T-cell (primary cell): ENCODE measurements around the gene TARBP2. TPM values are rescaled to one million over a fixed set of nuclear protein-coding genes. Genes with fewer than 3 reads are reported as not detected.

Experiments used
- ATAC-seq, 4 experiments: fragments of 200-7000 bp in 3 of 4; fragments of 150-1000 bp in 1 of 4; cut with Tn5 transposase; replicated peaks in 1 of 4; 1 replicate in 3 of 4; 2 replicates in 1 of 4; pipeline ENCODE4 v1.10.0; 2021; ENCODE audit warnings: moderate library complexity in 3 of 4, mild to moderate bottlenecking in 2 of 4, moderate number of reproducible peaks in 1 of 4
- CTCF ChIA-PET, 2 donors: fragments of 300-600 bp; sonication (Branson Sonifier 250); formaldehyde crosslinking; loops; one replicate each; lab custom pipeline; 2022; ENCODE audit warnings: antibody characterized with exemption in 2 of 2; lab: Charles Lee
- POLR2A ChIA-PET, 2 donors: fragments of 300-600 bp; sonication (Branson Sonifier 250); formaldehyde crosslinking; loops; one replicate each; lab custom pipeline; 2022; ENCODE audit warnings: antibody characterized with exemption in 2 of 2; lab: Charles Lee
- DNase-seq, 35 experiments: peaks; one replicate each; pipeline versions ENCODE4 v3.0.0 to v3.0.0-alpha.2; 2013 to 2023
- H3K27ac ChIP-seq: one replicate; pipeline ENCODE4 v1.5.1; 2013; ENCODE audit warnings: low read length
- H3K27me3 ChIP-seq, 2 experiments: replicated peaks in 1 of 2; 1 replicate in 1 of 2; 2 replicates in 1 of 2; pipeline versions ENCODE4 v1.6.1 to v1.7.0; 2013; ENCODE audit warnings: low read length in 1 of 2, mixed read lengths in 1 of 2; ENCODE audit not compliant: control insufficient read depth in 2 of 2, insufficient read depth in 2 of 2; ENCODE audit errors: extremely low read depth in 1 of 2
- H3K36me3 ChIP-seq, 2 donors: 1 replicate in 1 of 2; 2 replicates in 1 of 2; pipeline versions ENCODE4 v1.6.1 to v1.7.0; 2013; ENCODE audit warnings: low read length in 1 of 2; ENCODE audit not compliant: control insufficient read depth in 2 of 2, insufficient read depth in 1 of 2; ENCODE audit errors: extremely low read depth in 1 of 2
- H3K4me1 ChIP-seq, 2 experiments: 1 replicate in 1 of 2; 2 replicates in 1 of 2; pipeline versions ENCODE4 v1.6.1 to v1.7.0; 2013; ENCODE audit warnings: low read length in 2 of 2, mixed read lengths in 1 of 2; ENCODE audit not compliant: insufficient read depth in 2 of 2, control insufficient read depth in 1 of 2; ENCODE audit errors: extremely low read depth in 1 of 2
- H3K4me3 ChIP-seq, 2 donors: 1 replicate in 1 of 2; 2 replicates in 1 of 2; pipeline versions ENCODE4 v1.5.1 to v1.7.0; 2013; ENCODE audit warnings: mild to moderate bottlenecking in 2 of 2, low read length in 1 of 2, moderate library complexity in 1 of 2; ENCODE audit not compliant: control insufficient read depth in 1 of 2; ENCODE audit errors: extremely low read depth in 1 of 2
- H3K9me3 ChIP-seq: 2 replicates; pipeline ENCODE4 v1.7.0; 2013
- H3K27ac Mint-ChIP-seq, 2 donors: one replicate each; pipeline ENCODE4 v1.8.0; 2020 to 2021; ENCODE audit warnings: mild to moderate bottlenecking in 2 of 2, mixed read lengths in 2 of 2
- H3K27me3 Mint-ChIP-seq, 2 donors: one replicate each; pipeline ENCODE4 v1.8.0; 2021 to 2022; ENCODE audit warnings: mixed read lengths in 2 of 2
- H3K36me3 Mint-ChIP-seq: one replicate; pipeline ENCODE4 v1.8.0; 2021; ENCODE audit warnings: mixed read lengths
- H3K4me1 Mint-ChIP-seq, 3 donors: one replicate each; pipeline ENCODE4 v1.8.0; 2020 to 2022; ENCODE audit warnings: mixed read lengths in 3 of 3, mild to moderate bottlenecking in 1 of 3
- H3K4me3 Mint-ChIP-seq, 3 donors: one replicate each; pipeline ENCODE4 v1.8.0; 2020 to 2022; ENCODE audit warnings: mild to moderate bottlenecking in 3 of 3, mixed read lengths in 3 of 3, moderate library complexity in 3 of 3
- H3K9me3 Mint-ChIP-seq, 3 donors: one replicate each; pipeline ENCODE4 v1.8.0; 2020 to 2022; ENCODE audit warnings: mixed read lengths in 3 of 3
- WGBS: methylation state at CpG from one replicate; pipeline ENCODE4 v1.1.5; 2013; ENCODE audit warnings: missing lambda C conversion rate; ENCODE audit not compliant: insufficient coverage; 5-methylcytosine and 5-hydroxymethylcytosine counted together
- total RNA-seq, 35 experiments: library from RNA in 6 of 35; stranded (reverse) in 6 of 35; fragments of 120-200 nt in 1 of 35; gene quantifications; one replicate each; pipeline versions ENCODE4 v1.2.1 to v1.2.4 and lab custom pipeline; 2013 to 2026

TARBP2 gene
- total RNA-seq, 5 donors from 2014 or later (not counting 1 experiment from before 2014, with no cell fraction given), result 31.4 to 44.7 (median 39.1) TPM

DNA sequence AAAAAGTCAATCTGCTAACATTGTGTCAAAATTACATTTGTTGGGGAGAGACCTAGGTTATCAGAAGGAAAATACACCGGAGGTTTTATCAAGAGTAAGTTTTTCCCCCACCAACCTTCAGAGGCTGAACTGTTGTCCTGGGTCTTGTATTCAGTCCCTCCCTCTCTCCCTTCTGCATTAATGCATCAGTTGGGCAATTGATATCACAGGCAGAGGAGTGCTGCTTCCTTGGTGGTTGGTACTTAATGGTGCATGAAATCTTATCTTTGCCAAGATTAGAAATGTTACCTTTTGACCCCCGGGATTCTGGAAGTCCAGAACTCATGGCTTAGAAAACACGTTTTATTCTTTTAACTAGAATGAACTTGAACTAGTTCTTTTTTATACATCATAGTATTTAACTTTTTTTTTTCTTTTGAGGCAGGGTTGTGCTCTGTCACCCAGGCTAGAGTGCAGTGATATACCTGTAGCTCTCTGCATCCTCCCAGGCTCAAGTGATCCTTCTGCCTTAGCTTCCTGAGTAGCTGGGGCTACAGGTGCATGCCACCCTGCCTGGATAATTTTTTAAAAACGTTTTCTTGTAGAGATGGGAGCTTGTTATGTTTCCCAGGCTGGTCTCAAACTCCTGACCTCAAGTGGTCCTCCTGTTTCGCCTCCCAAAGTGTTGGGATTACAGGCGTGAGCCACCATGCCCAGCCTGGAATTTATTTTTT lies 44.3 kb upstream of the TARBP2 start:
- Mint-ChIP-seq H3K36me3 (peaks cover 56% of the 10 kb centered on the region), H3K27ac (peak overlapping the region in 1 of 2 donors; percentile 39), H3K4me1 (peaks cover 45 to 50% (median 47%) of the 10 kb centered on the region in 3 donors), H3K27me3 (no peaks in the 10 kb centered on the region), H3K4me3 (peak overlapping the region in 1 of 3 donors; percentile 37), H3K9me3 (no peaks in the 10 kb centered on the region)
- no peak overlapping the region for H3K4me3 ChIP-seq
- no peak for DNase-seq
- ATAC-seq, result no peak
- H3K4me1 ChIP-seq, result peaks cover 13 to 14% of the 10 kb centered on the region in 2 experiments
- 94% methylated on average over 2 of the region's 6 CpGs for WGBS
- no peaks in the 10 kb centered on the region for H3K27me3 ChIP-seq
- ChIA-PET POLR2A (interaction anchor here in 1 of 2 donors (0.6 kb wide), 1 partner anchor 35 kb away, joined by 4 read pairs; no protein-coding TSS in a partner anchor), CTCF (interaction anchor here in 1 of 2 donors (0.6 kb wide), 1 partner anchor 37 kb away, joined by 3 read pairs; no protein-coding TSS in a partner anchor)
- H3K9me3 ChIP-seq, result no peaks in the 10 kb centered on the region
- H3K27ac ChIP-seq, result no peak overlapping the region
- H3K36me3 ChIP-seq, result peaks cover 6 to 79% of the 10 kb centered on the region in 2 donors

DNA sequence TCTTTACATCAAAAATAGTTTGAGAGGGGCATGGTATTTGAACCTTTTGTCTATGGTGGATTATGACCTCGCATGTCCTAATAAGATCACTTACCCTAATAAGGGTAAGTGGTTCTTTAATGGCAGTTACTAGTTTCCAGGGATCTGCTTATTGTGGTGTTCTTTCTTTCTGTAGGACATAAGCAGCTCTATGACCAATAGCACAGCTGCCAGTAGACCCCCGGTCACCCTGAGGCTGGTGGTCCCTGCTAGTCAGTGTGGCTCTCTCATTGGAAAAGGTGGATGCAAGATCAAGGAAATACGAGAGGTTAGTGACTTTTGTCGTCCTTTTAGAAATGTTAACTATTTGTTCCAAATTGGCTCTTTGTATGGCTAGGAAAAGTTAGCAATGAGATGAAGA lies 42.0 kb upstream of the TARBP2 start:
- ChIA-PET POLR2A (interaction anchor here in 1 of 2 donors (0.6 to 0.9 kb wide), 3 partner anchors 9 to 388 kb away, joined by 3 to 9 read pairs (median 5); no protein-coding TSS in a partner anchor), CTCF (interaction anchor here (0.6 to 0.7 kb wide), 3 partner anchors 15 to 107 kb away, joined by 3 to 4 read pairs (median 3); no protein-coding TSS in a partner anchor)
- no peak overlapping the region for H3K4me3 Mint-ChIP-seq
- Histone ChIP-seq H3K36me3 (peaks cover 8 to 99% of the 10 kb centered on the region in 2 donors), H3K4me1 (peaks cover 6 to 7% of the 10 kb centered on the region in 2 experiments), H3K4me3 (no peak overlapping the region), H3K27ac (no peak overlapping the region), H3K9me3 (no peaks in the 10 kb centered on the region), H3K27me3 (no peaks in the 10 kb centered on the region)
- no peak for DNase-seq
- peaks cover 72% of the 10 kb centered on the region for H3K36me3 Mint-ChIP-seq
- peaks cover 44 to 50% (median 45%) of the 10 kb centered on the region in 3 donors for H3K4me1 Mint-ChIP-seq
- ATAC-seq, result no peak
- 93% methylated on average over 2 of the region's 4 CpGs for WGBS
- no peaks in the 10 kb centered on the region for H3K27me3 Mint-ChIP-seq
- H3K9me3 Mint-ChIP-seq, result no peaks in the 10 kb centered on the region
- no peak overlapping the region for H3K27ac Mint-ChIP-seq

- ATAC-seq (no peak), DNase-seq (no peak)
- H3K4me1 ChIP-seq, result peaks cover 0 to 3% of the 10 kb centered on the region in 2 experiments
- 60% methylated on average over 1 of the region's 3 CpGs for WGBS
- no peak overlapping the region for H3K4me3 ChIP-seq
- peak overlapping the region; percentile 44 to 52 for H3K27ac Mint-ChIP-seq
- H3K27me3 Mint-ChIP-seq, result no peaks in the 10 kb centered on the region
- no peaks in the 10 kb centered on the region for H3K27me3 ChIP-seq
- ChIA-PET CTCF (no interaction called here), POLR2A (interaction anchor here in 1 of 2 donors (0.6 kb wide), 1 partner anchor 134 kb away, joined by 3 read pairs; no protein-coding TSS in a partner anchor)
- H3K9me3 Mint-ChIP-seq, result no peaks in the 10 kb centered on the region
- H3K36me3 ChIP-seq, result peaks cover 11 to 99% of the 10 kb centered on the region in 2 donors
- H3K9me3 ChIP-seq, result no peaks in the 10 kb centered on the region
- H3K4me1 Mint-ChIP-seq, result peaks cover 36 to 40% (median 36%) of the 10 kb centered on the region in 3 donors
- H3K4me3 Mint-ChIP-seq, result peak overlapping the region in 1 of 3 donors; percentile 17
- no peak overlapping the region for H3K27ac ChIP-seq
- H3K36me3 Mint-ChIP-seq, result peaks cover 63% of the 10 kb centered on the region
Observed at GRCh38 chr12:53461059-53461458, 40.0 kb upstream of the TARBP2 start.

GRCh38 chr12:53461591-53461990 lies 39.5 kb upstream of the TARBP2 start:
- H3K9me3 ChIP-seq, result no peaks in the 10 kb centered on the region
- WGBS, result no CpG with 5 or more reads among the region's 8 CpGs
- no peak overlapping the region for H3K27ac ChIP-seq
- no peaks in the 10 kb centered on the region for H3K27me3 Mint-ChIP-seq
- DNase-seq (no peak), ATAC-seq (no peak)
- peaks cover 36 to 40% (median 38%) of the 10 kb centered on the region in 3 donors for H3K4me1 Mint-ChIP-seq
- ChIA-PET POLR2A (interaction anchor here in 1 of 2 donors (0.6 kb wide), 1 partner anchor 135 kb away, joined by 3 read pairs; no protein-coding TSS in a partner anchor), CTCF (interaction anchor here (0.5 to 1.0 kb wide), 2 partner anchors 10 to 20 kb away, joined by 3 to 7 read pairs; no protein-coding TSS in a partner anchor)
- peaks cover 14 to 100% of the 10 kb centered on the region in 2 donors for H3K36me3 ChIP-seq
- H3K36me3 Mint-ChIP-seq, result peaks cover 66% of the 10 kb centered on the region
- no peaks in the 10 kb centered on the region for H3K9me3 Mint-ChIP-seq
- H3K4me3 Mint-ChIP-seq, result no peak overlapping the region
- no peak overlapping the region for H3K27ac Mint-ChIP-seq
- H3K27me3 ChIP-seq, result no peaks in the 10 kb centered on the region
- H3K4me3 ChIP-seq, result no peak overlapping the region
- H3K4me1 ChIP-seq, result peaks cover 0 to 3% of the 10 kb centered on the region in 2 experiments

- no peak for DNase-seq
- peaks cover 72% of the 10 kb centered on the region for H3K36me3 Mint-ChIP-seq
- no peak overlapping the region for H3K4me3 Mint-ChIP-seq
- no peaks in the 10 kb centered on the region for H3K27me3 Mint-ChIP-seq
- peak overlapping the region in 1 of 2 donors; percentile 12 for H3K27ac Mint-ChIP-seq
- peaks cover 18 to 100% of the 10 kb centered on the region in 2 donors for H3K36me3 ChIP-seq
- CTCF ChIA-PET, result no interaction called here
- H3K9me3 ChIP-seq, result no peaks in the 10 kb centered on the region
- WGBS, result no CpG with 5 or more reads among the region's 3 CpGs
- POLR2A ChIA-PET, result no interaction called here
- no peak overlapping the region for H3K4me3 ChIP-seq
- H3K27ac ChIP-seq, result no peak overlapping the region
- H3K9me3 Mint-ChIP-seq, result no peaks in the 10 kb centered on the region
- peaks cover 0 to 3% of the 10 kb centered on the region in 2 experiments for H3K4me1 ChIP-seq
- ATAC-seq, result no peak
- H3K4me1 Mint-ChIP-seq, result peaks cover 42 to 48% (median 45%) of the 10 kb centered on the region in 3 donors
- H3K27me3 ChIP-seq, result no peaks in the 10 kb centered on the region
Observed at GRCh38 chr12:53462935-53463334, 38.1 kb upstream of the TARBP2 start.

GRCh38 chr12:53463802-53464560 lies 37.1 kb upstream of the TARBP2 start:
- POLR2A ChIA-PET, result interaction anchor here in 1 of 2 donors (1.0 kb wide), 1 partner anchor 10 kb away, joined by 3 read pairs; no protein-coding TSS in a partner anchor
- H3K27me3 Mint-ChIP-seq, result no peaks in the 10 kb centered on the region
- Histone ChIP-seq H3K36me3 (peaks cover 26 to 99% of the 10 kb centered on the region in 2 donors), H3K4me3 (no peak overlapping the region), H3K27ac (no peak overlapping the region), H3K9me3 (no peaks in the 10 kb centered on the region), H3K4me1 (peaks cover 0 to 3% of the 10 kb centered on the region in 2 experiments), H3K27me3 (no peaks in the 10 kb centered on the region)
- peaks cover 71% of the 10 kb centered on the region for H3K36me3 Mint-ChIP-seq
- no peaks in the 10 kb centered on the region for H3K9me3 Mint-ChIP-seq
- CTCF ChIA-PET, result interaction anchor here in 1 of 2 donors (0.9 to 1.4 kb wide), 3 partner anchors 9 to 45 kb away, joined by 3 to 7 read pairs (median 4); no protein-coding TSS in a partner anchor
- DNase-seq (no peak), ATAC-seq (no peak)
- H3K4me1 Mint-ChIP-seq, result peaks cover 41 to 52% (median 44%) of the 10 kb centered on the region in 3 donors
- H3K27ac Mint-ChIP-seq, result no peak overlapping the region
- WGBS, result no CpG with 5 or more reads among the region's 5 CpGs
- no peak overlapping the region for H3K4me3 Mint-ChIP-seq
